Mesenchymal stem cell (in vitro differentiated cells and primary cell): ENCODE data around the gene ACE.

ENCODE experiments used
- DNase-seq: peaks from one replicate; pipeline ENCODE4 v3.0.0-alpha.2; 2013
- H2AFZ ChIP-seq: one replicate; pipeline ENCODE4 v1.6.1; 2013; ENCODE audit warnings: low read depth, mild to moderate bottlenecking, control low read depth, inconsistent platforms, low read length, moderate library complexity
- H2AK5ac ChIP-seq: 2 replicates; pipeline ENCODE4 v1.6.1; 2013; ENCODE audit warnings: low read length, moderate library complexity, mild to moderate bottlenecking, inconsistent platforms; ENCODE audit not compliant: severe bottlenecking
- H2BK120ac ChIP-seq: one replicate; pipeline ENCODE4 v1.6.1; 2013; ENCODE audit warnings: low read depth, mild to moderate bottlenecking, inconsistent platforms, low read length, moderate library complexity
- H2BK12ac ChIP-seq, 2 experiments: one replicate each; pipeline ENCODE4 v1.6.1; 2013; ENCODE audit warnings: inconsistent platforms in 2 of 2, low read length in 2 of 2, mild to moderate bottlenecking in 2 of 2, moderate library complexity in 2 of 2, control low read depth in 1 of 2
- H2BK15ac ChIP-seq: one replicate; pipeline ENCODE4 v1.6.1; 2013; ENCODE audit warnings: mild to moderate bottlenecking, low read depth, inconsistent platforms; ENCODE audit not compliant: poor library complexity, severe bottlenecking
- H2BK5ac ChIP-seq: 2 replicates; pipeline ENCODE4 v1.6.1; 2013; ENCODE audit warnings: low read depth, mild to moderate bottlenecking, low read length, control low read depth, inconsistent platforms; ENCODE audit not compliant: poor library complexity, severe bottlenecking
- H3K14ac ChIP-seq, 2 experiments: one replicate each; pipeline ENCODE4 v1.6.1; 2013; ENCODE audit warnings: inconsistent platforms in 2 of 2, low read length in 2 of 2, control low read depth in 1 of 2, mild to moderate bottlenecking in 1 of 2, moderate library complexity in 1 of 2
- H3K18ac ChIP-seq, 2 experiments: one replicate each; pipeline ENCODE4 v1.6.1; 2013; ENCODE audit warnings: inconsistent platforms in 2 of 2, low read length in 2 of 2, control low read depth in 1 of 2, low read depth in 1 of 2, mild to moderate bottlenecking in 1 of 2
- H3K23ac ChIP-seq, 2 experiments: one replicate each; pipeline ENCODE4 v1.6.1; 2013; ENCODE audit warnings: inconsistent platforms in 2 of 2, low read length in 2 of 2, mild to moderate bottlenecking in 2 of 2, moderate library complexity in 2 of 2, control low read depth in 1 of 2
- H3K27ac ChIP-seq: 2 replicates; pipeline ENCODE4 v1.5.1; 2013; ENCODE audit warnings: mild to moderate bottlenecking, moderate library complexity, low read length, control low read depth, inconsistent platforms; ENCODE audit not compliant: poor library complexity, severe bottlenecking
- H3K27me3 ChIP-seq, 2 experiments: 2 replicates each; pipeline versions ENCODE4 v1.6.1 to v1.7.0; 2013; ENCODE audit warnings: low read length in 2 of 2, mild to moderate bottlenecking in 2 of 2, moderate library complexity in 2 of 2, control low read depth in 1 of 2, inconsistent platforms in 1 of 2; ENCODE audit not compliant: control insufficient read depth in 1 of 2, insufficient read depth in 1 of 2
- H3K36me3 ChIP-seq, 2 experiments: 2 replicates each; pipeline versions ENCODE4 v1.6.1 to v1.7.0; 2013; ENCODE audit warnings: low read length in 2 of 2, control low read depth in 1 of 2, inconsistent platforms in 1 of 2, low read depth in 1 of 2, mild to moderate bottlenecking in 1 of 2; ENCODE audit not compliant: insufficient read depth in 2 of 2, control insufficient read depth in 1 of 2
- H3K4ac ChIP-seq, 2 experiments: one replicate each; pipeline ENCODE4 v1.6.1; 2013; ENCODE audit warnings: inconsistent platforms in 2 of 2, low read length in 2 of 2, mild to moderate bottlenecking in 2 of 2, moderate library complexity in 2 of 2, control low read depth in 1 of 2, low read depth in 1 of 2
- H3K4me1 ChIP-seq: 2 replicates; pipeline ENCODE4 v1.6.1; 2013; ENCODE audit warnings: low read depth, low read length, control low read depth; ENCODE audit not compliant: control insufficient read depth, insufficient read depth
- H3K4me2 ChIP-seq: 2 replicates; pipeline ENCODE4 v1.6.1; 2013; ENCODE audit warnings: low read length, mild to moderate bottlenecking, inconsistent platforms; ENCODE audit not compliant: poor library complexity, severe bottlenecking
- H3K4me3 ChIP-seq, 2 experiments: 2 replicates each; pipeline versions ENCODE4 v1.5.1 to v1.7.0; 2013; ENCODE audit warnings: low read length in 2 of 2, mild to moderate bottlenecking in 2 of 2, control low read depth in 1 of 2, low read depth in 1 of 2; ENCODE audit not compliant: insufficient read depth in 1 of 2
- H3K79me1 ChIP-seq: replicated peaks from 2 replicates; pipeline ENCODE4 v1.6.1; 2013; ENCODE audit warnings: mild to moderate bottlenecking, control low read depth, low read length, inconsistent platforms; ENCODE audit not compliant: poor library complexity, severe bottlenecking
- H3K9ac ChIP-seq: 2 replicates; pipeline ENCODE4 v1.7.0; 2013; ENCODE audit warnings: mild to moderate bottlenecking, low read length, moderate library complexity
- H3K9me3 ChIP-seq: 2 replicates; pipeline ENCODE4 v1.7.0; 2013; ENCODE audit warnings: mild to moderate bottlenecking, low read length; ENCODE audit not compliant: control insufficient read depth
- H4K8ac ChIP-seq: one replicate; pipeline ENCODE4 v1.6.1; 2013; ENCODE audit warnings: inconsistent platforms, mild to moderate bottlenecking, low read length, moderate library complexity
- H4K91ac ChIP-seq: one replicate; pipeline ENCODE4 v1.6.1; 2013; ENCODE audit warnings: mild to moderate bottlenecking, low read length, inconsistent platforms
- WGBS: methylation state at CpG from one replicate; pipeline ENCODE4 v1.1.7; 2013; ENCODE audit warnings: mixed read lengths; 5-methylcytosine and 5-hydroxymethylcytosine counted together

Gene ACE

DNA sequence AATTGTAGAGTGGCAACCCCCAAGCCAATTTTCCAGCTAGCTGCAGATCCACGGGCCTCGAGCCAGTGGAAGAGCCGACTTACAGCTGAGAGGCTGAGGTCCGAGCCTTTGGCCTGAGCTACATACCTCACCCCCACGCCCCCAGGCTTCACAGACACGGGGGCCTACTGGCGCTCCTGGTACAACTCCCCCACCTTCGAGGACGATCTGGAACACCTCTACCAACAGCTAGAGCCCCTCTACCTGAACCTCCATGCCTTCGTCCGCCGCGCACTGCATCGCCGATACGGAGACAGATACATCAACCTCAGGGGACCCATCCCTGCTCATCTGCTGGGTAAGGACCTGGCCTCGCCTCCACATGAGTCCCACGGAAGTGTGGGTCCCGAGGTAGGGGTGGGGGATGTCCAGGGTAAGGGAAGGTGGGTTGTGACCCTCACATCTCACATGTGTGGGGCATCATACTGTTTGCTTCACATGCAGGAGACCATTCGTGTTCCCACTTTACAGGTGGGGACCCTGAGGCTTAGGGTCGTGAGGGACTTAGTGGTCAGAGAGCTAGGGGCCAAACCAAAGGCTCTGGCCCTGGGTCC, 3.4 kb downstream of the ACE start:
- H3K4ac ChIP-seq: no peak overlapping the region
- H2AK5ac ChIP-seq: no peak overlapping the region
- H4K91ac ChIP-seq: no peak overlapping the region
- WGBS: 86% methylated on average over 21 of the region's 21 CpGs
- no peaks in the 10 kb centered on the region for H3K9me3 ChIP-seq
- no peak overlapping the region for H4K8ac ChIP-seq
- H2BK15ac ChIP-seq: no peak overlapping the region
- no peak overlapping the region for H2BK12ac ChIP-seq
- no peak overlapping the region for H2AFZ ChIP-seq
- peak overlapping the region; percentile 24 for H3K9ac ChIP-seq
- H3K4me2 ChIP-seq: no peak overlapping the region
- H3K79me1 ChIP-seq: no peaks in the 10 kb centered on the region
- no peak overlapping the region for H3K27ac ChIP-seq
- no peak overlapping the region for H3K4me3 ChIP-seq
- H2BK5ac ChIP-seq: no peak overlapping the region
- peaks cover 0 to 45% of the 10 kb centered on the region in 2 experiments for H3K27me3 ChIP-seq
- no peak overlapping the region for H3K14ac ChIP-seq
- H3K23ac ChIP-seq: no peak overlapping the region
- H3K4me1 ChIP-seq: peaks cover 37% of the 10 kb centered on the region
- H3K36me3 ChIP-seq: peaks cover 0 to 54% of the 10 kb centered on the region in 2 experiments
- H3K18ac ChIP-seq: no peak overlapping the region
- H2BK120ac ChIP-seq: no peak overlapping the region
- no peak for DNase-seq

DNA sequence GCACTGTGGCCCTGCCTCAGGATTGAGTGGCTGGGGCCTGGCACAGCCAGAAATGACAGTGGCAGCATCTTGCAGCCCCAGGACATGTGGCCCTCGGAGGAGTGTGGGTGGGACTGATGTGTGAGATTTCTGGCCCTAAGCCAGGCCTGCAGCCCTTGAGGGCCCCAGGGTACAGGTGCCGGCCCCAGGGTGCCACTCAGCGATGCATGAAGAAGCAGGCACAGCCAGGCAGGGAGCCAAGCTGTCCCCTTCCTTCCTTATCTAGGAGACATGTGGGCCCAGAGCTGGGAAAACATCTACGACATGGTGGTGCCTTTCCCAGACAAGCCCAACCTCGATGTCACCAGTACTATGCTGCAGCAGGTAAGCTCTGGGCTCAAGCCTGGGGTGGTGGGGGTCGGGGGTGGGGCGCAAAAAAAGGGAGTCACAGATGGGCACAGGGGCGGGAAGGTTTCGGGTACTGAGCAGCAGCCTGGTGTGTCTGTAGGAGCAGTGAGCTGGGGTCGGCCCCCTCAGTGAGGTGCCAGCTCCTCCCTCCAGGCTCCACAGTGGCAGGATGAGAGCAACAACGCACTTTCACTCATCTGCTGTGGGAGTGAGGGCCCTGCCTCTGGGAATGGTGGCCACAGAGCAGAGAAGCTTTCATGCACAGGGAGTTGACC, 4.1 kb downstream of the ACE start:
- H3K36me3 ChIP-seq: peaks cover 0 to 59% of the 10 kb centered on the region in 2 experiments
- H3K4me1 ChIP-seq: peaks cover 32% of the 10 kb centered on the region
- H3K9ac ChIP-seq: no peak overlapping the region
- H4K91ac ChIP-seq: no peak overlapping the region
- no peaks in the 10 kb centered on the region for H3K79me1 ChIP-seq
- H3K23ac ChIP-seq: no peak overlapping the region
- peaks cover 0 to 39% of the 10 kb centered on the region in 2 experiments for H3K27me3 ChIP-seq
- no peaks in the 10 kb centered on the region for H3K9me3 ChIP-seq
- no peak overlapping the region for H4K8ac ChIP-seq
- 79% methylated on average over 11 of the region's 11 CpGs for WGBS
- H2AK5ac ChIP-seq: no peak overlapping the region
- no peak overlapping the region for H3K4me2 ChIP-seq
- no peak overlapping the region for H3K14ac ChIP-seq
- H2BK5ac ChIP-seq: no peak overlapping the region
- H3K4ac ChIP-seq: no peak overlapping the region
- no peak overlapping the region for H2BK12ac ChIP-seq
- no peak overlapping the region for H3K18ac ChIP-seq
- DNase-seq: no peak
- H3K4me3 ChIP-seq: no peak overlapping the region
- no peak overlapping the region for H2BK120ac ChIP-seq
- H3K27ac ChIP-seq: no peak overlapping the region
- no peak overlapping the region for H2AFZ ChIP-seq
- no peak overlapping the region for H2BK15ac ChIP-seq

DNA sequence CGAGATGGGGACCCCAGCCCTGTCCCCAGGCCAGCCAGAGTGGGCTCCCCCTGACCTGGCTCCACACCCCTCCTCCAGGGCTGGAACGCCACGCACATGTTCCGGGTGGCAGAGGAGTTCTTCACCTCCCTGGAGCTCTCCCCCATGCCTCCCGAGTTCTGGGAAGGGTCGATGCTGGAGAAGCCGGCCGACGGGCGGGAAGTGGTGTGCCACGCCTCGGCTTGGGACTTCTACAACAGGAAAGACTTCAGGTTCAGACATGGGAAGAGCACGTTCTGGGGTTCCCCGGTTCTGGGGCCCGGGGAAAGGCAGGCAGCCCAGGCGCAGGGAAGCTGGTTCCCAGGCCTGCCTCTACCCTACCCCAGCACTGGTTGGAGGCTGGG, 4.6 kb downstream of the ACE start:
- H3K4me1 ChIP-seq: peaks cover 28% of the 10 kb centered on the region
- H3K9me3 ChIP-seq: no peaks in the 10 kb centered on the region
- WGBS: 93% methylated on average over 12 of the region's 16 CpGs
- peaks cover 0 to 64% of the 10 kb centered on the region in 2 experiments for H3K36me3 ChIP-seq
- no peak overlapping the region for H2AFZ ChIP-seq
- no peak overlapping the region for H3K4ac ChIP-seq
- no peaks in the 10 kb centered on the region for H3K79me1 ChIP-seq
- no peak overlapping the region for H3K9ac ChIP-seq
- H3K4me2 ChIP-seq: no peak overlapping the region
- DNase-seq: no peak
- H2BK5ac ChIP-seq: no peak overlapping the region
- no peak overlapping the region for H2BK15ac ChIP-seq
- H3K27ac ChIP-seq: no peak overlapping the region
- H3K27me3 ChIP-seq: peaks cover 0 to 41% of the 10 kb centered on the region in 2 experiments
- no peak overlapping the region for H2AK5ac ChIP-seq
- H4K8ac ChIP-seq: no peak overlapping the region
- H3K4me3 ChIP-seq: no peak overlapping the region
- no peak overlapping the region for H3K23ac ChIP-seq
- no peak overlapping the region for H2BK120ac ChIP-seq
- H4K91ac ChIP-seq: no peak overlapping the region
- no peak overlapping the region for H3K14ac ChIP-seq
- no peak overlapping the region for H3K18ac ChIP-seq
- no peak overlapping the region for H2BK12ac ChIP-seq

DNA sequence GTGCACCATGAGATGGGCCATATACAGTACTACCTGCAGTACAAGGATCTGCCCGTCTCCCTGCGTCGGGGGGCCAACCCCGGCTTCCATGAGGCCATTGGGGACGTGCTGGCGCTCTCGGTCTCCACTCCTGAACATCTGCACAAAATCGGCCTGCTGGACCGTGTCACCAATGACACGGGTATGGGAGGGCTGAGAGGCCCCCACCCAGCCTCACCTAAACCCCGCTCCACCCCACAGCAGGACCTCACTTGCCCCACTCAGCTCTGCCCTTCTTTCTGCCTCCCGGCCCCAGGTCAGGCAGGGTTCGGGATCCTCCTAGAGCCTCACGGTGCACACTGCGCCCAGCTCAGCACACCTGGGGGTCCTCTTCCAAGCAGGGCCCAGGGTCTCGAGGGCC, 5.6 kb downstream of the ACE start:
- no peak overlapping the region for H3K9ac ChIP-seq
- H4K91ac ChIP-seq: no peak overlapping the region
- no peak overlapping the region for H2AFZ ChIP-seq
- no peak overlapping the region for H2BK12ac ChIP-seq
- H3K23ac ChIP-seq: no peak overlapping the region
- H4K8ac ChIP-seq: no peak overlapping the region
- H3K79me1 ChIP-seq: no peaks in the 10 kb centered on the region
- no peak overlapping the region for H2AK5ac ChIP-seq
- WGBS: 89% methylated on average over 16 of the region's 16 CpGs
- H3K27me3 ChIP-seq: peaks cover 0 to 49% of the 10 kb centered on the region in 2 experiments
- H3K36me3 ChIP-seq: peaks cover 0 to 74% of the 10 kb centered on the region in 2 experiments
- DNase-seq: no peak
- H2BK15ac ChIP-seq: no peak overlapping the region
- no peak overlapping the region for H3K14ac ChIP-seq
- no peak overlapping the region for H3K27ac ChIP-seq
- H2BK5ac ChIP-seq: no peak overlapping the region
- H3K4ac ChIP-seq: no peak overlapping the region
- H3K4me2 ChIP-seq: no peak overlapping the region
- H3K9me3 ChIP-seq: no peaks in the 10 kb centered on the region
- H3K18ac ChIP-seq: no peak overlapping the region
- no peak overlapping the region for H2BK120ac ChIP-seq
- H3K4me3 ChIP-seq: no peak overlapping the region
- peaks cover 19% of the 10 kb centered on the region for H3K4me1 ChIP-seq
